Bronchial epithelial cell (primary cell): ENCODE measurements around the gene INTS3. TPM values are rescaled to one million over a fixed set of nuclear protein-coding genes. Genes with fewer than 3 reads are reported as not detected.

Source experiments
- DNase-seq: peaks from one replicate; pipeline ENCODE4 v3.0.0-alpha.2; 2010; ENCODE audit warnings: low read depth
- FAIRE-seq: peaks from 2 replicates; lab custom pipeline; 2011; peaks lifted over from hg19 to GRCh38; lab: Jason Lieb, UNC
- H3K27me3 ChIP-seq: 2 replicates; pipeline ENCODE4 v1.5.1; 2011; ENCODE audit warnings: low read length; ENCODE audit not compliant: control insufficient read depth, insufficient read depth
- H3K36me3 ChIP-seq: 2 replicates; pipeline ENCODE4 v1.5.1; 2011; ENCODE audit warnings: low read length; ENCODE audit not compliant: control insufficient read depth, insufficient read depth
- H3K4me3 ChIP-seq: 2 replicates; pipeline ENCODE4 v1.5.1; 2011; ENCODE audit warnings: mild to moderate bottlenecking, low read depth, low read length, control low read depth
- total RNA-seq: library from RNA; depleted of rRNA; stranded (reverse); fragments of >200 nt; gene quantifications from 2 replicates; pipeline ENCODE4 v1.2.1, GENCODE V29; 2014
- TF ChIP-seq, protein P1 (sequence below): IDR thresholded peaks from 2 replicates; pipeline ENCODE4 v1.5.1; 2011; ENCODE audit warnings: mild to moderate bottlenecking, moderate library complexity, low read length, control low read depth, inconsistent platforms; ENCODE audit not compliant: insufficient read depth, severe bottlenecking

Gene INTS3
- total RNA-seq, 1 donor from 2014 or later = 12.6 TPM

DNA sequence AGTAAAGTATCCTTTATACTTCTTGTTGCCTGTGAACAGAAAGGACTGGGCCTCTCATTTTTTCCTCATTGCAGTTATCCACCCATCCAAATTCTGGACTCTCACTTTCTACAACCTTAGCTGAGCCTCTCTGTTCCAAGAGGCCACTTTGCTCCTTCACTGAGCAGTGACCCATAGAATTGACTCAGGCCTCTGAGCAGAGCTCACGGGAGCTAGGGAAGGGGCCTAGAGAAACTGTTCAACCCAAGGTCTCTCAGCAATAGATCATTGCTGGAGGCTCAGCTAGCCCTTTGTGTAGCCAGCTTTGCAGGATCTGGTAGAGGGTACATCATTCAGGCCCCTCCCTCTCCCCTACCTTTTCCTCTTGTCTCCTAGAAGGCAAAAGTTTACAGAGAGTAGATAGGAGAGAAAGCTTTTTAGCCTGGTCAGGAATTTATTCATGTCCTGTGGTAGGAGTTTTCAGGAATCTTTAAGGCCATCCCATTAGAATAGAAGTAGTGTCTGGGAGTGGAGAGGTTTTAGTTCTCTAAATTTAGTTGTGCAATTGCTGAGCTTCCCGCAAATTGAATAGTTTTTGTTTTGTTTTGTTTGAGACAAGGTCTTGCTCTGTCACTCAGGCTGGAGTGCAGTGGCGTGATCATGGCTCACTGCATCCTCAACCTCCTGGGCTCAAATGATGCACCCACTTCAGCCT is 6.7 kb downstream of the INTS3 start:
- FAIRE-seq = no peak
- Histone ChIP-seq H3K36me3 (peaks cover 2% of the 10 kb centered on the region), H3K27me3 (no peaks in the 10 kb centered on the region), H3K4me3 (no peak overlapping the region)
- TF ChIP-seq, protein P1, sequence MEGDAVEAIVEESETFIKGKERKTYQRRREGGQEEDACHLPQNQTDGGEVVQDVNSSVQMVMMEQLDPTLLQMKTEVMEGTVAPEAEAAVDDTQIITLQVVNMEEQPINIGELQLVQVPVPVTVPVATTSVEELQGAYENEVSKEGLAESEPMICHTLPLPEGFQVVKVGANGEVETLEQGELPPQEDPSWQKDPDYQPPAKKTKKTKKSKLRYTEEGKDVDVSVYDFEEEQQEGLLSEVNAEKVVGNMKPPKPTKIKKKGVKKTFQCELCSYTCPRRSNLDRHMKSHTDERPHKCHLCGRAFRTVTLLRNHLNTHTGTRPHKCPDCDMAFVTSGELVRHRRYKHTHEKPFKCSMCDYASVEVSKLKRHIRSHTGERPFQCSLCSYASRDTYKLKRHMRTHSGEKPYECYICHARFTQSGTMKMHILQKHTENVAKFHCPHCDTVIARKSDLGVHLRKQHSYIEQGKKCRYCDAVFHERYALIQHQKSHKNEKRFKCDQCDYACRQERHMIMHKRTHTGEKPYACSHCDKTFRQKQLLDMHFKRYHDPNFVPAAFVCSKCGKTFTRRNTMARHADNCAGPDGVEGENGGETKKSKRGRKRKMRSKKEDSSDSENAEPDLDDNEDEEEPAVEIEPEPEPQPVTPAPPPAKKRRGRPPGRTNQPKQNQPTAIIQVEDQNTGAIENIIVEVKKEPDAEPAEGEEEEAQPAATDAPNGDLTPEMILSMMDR = no peak
- no peak for DNase-seq

DNA sequence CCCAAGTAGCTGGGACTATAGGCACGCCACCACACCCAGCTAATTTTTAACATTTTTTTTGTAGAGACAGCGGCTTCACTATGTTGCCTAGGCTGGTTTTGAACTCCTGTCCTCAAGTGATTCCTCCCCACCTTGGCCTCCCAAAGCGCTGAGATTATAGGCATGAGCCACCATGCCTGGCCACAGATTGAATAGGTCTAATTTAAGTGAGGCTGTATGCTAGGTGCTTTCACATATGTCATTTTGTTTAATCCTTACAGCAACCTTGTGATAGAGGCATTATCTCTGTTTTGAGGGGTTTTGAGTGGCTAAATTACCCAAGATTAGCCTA is 7.2 kb downstream of the INTS3 start:
- TF ChIP-seq, protein P1 = no peak
- Histone ChIP-seq H3K27me3 (no peaks in the 10 kb centered on the region), H3K4me3 (no peak overlapping the region), H3K36me3 (peaks cover 2% of the 10 kb centered on the region)
- FAIRE-seq = no peak
- no peak for DNase-seq

DNA sequence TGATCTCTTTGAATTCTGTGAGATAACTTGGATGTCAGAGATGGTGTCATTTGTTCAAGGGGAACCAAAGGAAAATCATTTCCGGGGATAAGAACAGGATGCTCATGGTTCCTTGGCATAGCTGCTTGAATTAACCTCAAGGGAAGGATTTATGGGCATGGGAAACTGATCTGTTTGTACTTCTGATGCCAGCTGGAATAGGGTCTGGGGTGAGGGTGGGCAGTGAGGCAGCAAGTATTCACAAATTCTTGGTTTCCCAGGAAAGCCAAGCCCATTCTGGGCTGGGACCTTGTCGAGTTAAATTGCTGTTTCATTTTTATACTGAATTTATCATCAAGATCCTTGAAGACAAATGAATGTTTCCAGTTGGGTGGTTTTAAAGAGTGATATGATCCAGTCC is 14.1 kb downstream of the INTS3 start:
- Histone ChIP-seq H3K36me3 (peaks cover 13% of the 10 kb centered on the region), H3K27me3 (no peaks in the 10 kb centered on the region), H3K4me3 (no peak overlapping the region)
- TF ChIP-seq, protein P1 = no peak
- FAIRE-seq = no peak
- no peak for DNase-seq

DNA sequence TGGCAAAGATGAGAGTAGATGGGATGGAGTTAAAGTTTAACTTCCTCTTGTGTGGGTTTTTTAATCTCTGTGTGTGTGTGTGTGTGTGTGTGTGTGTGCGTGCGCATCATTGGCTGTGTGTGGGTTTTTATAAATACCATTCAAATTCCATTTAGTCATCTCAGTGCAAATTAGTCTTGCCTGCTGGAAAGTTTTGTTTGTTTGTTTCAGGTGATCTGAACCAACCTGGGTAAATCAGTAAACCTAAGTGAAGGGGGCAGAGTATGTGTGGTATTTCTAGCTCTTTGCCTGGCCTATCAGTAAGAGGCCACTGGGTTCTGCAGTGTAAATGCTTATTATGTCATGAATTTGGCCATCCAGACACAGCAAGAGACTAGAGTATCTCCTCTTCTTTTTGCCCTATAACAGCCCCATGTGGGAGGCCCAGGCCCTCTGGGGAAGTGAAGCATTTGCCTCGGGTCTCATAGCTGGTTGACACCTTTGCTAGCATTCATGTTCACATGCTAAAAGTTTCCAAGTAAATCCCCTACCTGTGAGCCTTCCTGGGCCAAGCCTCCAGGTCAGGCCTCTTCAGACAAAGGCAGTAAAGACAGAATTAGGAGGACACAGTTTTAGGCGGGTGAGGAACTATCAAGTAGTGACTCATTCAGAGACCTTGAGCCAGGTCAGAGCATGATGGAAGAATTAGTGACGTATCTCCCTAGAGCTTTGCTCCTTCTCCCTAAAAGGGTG is 14.7 kb downstream of the INTS3 start:
- H3K36me3 ChIP-seq = peaks cover 11% of the 10 kb centered on the region
- H3K27me3 ChIP-seq = no peaks in the 10 kb centered on the region
- TF ChIP-seq, protein P1 = no peak
- FAIRE-seq = no peak
- DNase-seq = no peak
- no peak overlapping the region for H3K4me3 ChIP-seq

DNA sequence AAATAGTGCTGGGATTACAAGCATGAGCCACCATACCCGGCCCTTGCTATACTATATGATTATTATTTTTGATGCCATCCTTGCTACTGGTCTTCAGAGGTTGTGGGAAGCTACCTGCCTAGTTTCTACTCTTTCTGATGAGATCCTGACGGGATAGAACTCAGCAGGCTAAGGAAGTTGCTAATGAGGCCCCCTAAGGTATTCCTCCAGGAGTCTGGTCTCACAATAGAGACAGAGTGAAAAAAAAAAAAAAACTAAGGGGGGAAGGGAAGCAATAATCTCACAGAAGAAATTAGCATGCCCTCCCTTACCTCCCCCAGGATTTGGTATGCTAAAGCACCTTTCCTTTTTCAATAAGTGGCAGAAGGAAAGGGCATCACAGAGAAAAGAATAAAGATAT is 17.6 kb downstream of the INTS3 start:
- FAIRE-seq (no peak), DNase-seq (no peak)
- Histone ChIP-seq H3K27me3 (no peaks in the 10 kb centered on the region), H3K4me3 (no peak overlapping the region), H3K36me3 (peaks cover 13% of the 10 kb centered on the region)
- TF ChIP-seq, protein P1 = no peak
